CD4-positive, alpha-beta T cell treated with Interleukin-2 at 100 ng/mL for 4 hours (primary cell): ENCODE measurements around the gene MTURN.
"Not testable (repeated sequence)": the region's sequence is repeated elsewhere in the genome, so short reads cannot be mapped to it uniquely, and the experiment has no call there.

Source experiments
- DNase-seq: peaks from one replicate; pipeline ENCODE4 v3.0.0-alpha.2; 2020; ENCODE audit warnings: low spot score

The MTURN gene

GRCh38 chr7:30178748-30179436 lies 44.1 kb downstream of the MTURN start:
- no peak for DNase-seq

GRCh38 chr7:30180718-30181117 lies 45.9 kb downstream of the MTURN start:
- DNase-seq: no peak

- no peak for DNase-seq
These were observed 46.4 kb downstream of the MTURN start for GRCh38 chr7:30181211-30181610.

- DNase-seq: no peak
These were observed 47.1 kb downstream of the MTURN start for GRCh38 chr7:30181736-30182522.

DNA sequence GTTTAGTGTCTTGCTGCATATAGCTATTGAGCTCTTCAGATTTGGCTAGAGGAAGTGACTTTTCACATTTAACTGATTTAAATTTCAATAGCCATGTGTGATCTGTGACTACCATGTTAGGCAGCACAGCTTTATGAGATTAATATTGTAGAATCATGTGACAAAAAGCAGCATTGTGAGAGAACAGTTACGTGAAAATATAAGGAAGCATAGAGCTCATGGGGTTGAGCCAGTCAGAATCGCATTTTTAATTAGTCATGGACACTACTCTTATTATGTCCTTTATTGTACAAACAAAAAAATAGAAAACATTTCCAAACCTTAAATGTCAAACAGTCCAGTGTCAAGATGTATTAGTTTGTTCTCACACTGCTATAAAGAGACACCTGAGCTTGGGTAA lies 48.0 kb downstream of the MTURN start:
- DNase-seq: no peak

DNA sequence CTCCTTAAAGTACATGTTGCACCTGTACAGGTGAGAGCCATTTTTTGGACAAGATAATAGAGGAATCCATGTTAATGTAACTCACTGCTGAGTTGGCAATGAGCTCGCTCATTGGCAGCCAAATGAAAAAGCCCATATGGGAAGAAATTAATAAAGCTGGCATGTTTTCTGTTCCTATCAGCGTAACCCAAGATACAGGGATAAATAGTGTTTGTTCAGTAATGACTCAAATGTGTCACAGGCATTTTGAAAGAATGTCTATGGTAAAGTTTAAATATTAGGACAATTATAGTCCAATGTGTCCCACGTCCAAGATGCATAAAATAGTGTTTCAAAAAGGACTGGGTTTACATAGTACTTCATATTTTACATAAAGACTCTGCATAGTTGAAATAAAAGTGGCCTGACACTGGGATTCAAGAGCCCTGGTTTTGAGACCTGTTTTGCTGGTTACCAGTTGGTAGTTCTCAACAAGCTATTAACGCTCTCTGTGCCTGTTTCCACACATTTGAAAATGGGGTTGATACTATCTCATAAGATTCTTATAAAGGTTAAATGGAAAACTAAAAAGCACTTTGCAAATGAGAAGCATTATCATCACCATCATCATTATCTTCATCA lies 49.1 kb downstream of the MTURN start:
- no peak for DNase-seq

DNA sequence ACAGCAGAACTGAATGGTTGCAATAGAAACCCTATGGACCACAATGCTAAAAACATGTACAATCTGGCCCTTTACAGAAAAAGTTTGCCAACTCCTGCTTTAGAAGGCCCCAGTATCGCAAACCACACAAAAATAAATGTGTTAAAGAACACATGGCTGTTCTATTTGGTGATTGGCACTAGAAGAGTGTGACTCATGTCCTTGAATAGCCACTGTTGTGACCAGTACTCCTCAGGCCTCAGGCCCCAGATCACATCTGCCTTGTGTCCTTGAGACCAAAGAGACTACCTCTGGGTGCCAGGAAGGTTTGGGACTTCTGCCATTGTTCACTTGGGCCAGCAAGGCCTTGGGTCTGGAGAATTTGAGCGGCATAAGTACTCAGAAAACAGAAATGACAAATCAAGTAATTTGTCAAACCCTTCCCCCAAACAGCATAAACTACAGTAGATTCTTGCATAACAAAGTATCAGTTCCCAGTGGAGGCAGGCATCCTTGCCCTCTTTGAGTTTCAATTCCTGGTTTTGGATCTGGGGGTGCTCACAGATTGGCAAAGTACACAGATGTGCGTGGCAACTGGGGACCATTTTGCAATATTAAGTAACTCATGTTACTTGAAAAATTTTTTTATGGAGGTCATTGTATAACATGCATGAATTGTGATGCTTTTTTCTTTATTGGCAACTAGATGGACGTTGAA lies 50.2 kb downstream of the MTURN start:
- DNase-seq: no peak

- no peak for DNase-seq
These were observed 50.7 kb downstream of the MTURN start for GRCh38 chr7:30185496-30185895.

GRCh38 chr7:30186725-30187124 lies 51.9 kb downstream of the MTURN start:
- DNase-seq: no peak

DNA sequence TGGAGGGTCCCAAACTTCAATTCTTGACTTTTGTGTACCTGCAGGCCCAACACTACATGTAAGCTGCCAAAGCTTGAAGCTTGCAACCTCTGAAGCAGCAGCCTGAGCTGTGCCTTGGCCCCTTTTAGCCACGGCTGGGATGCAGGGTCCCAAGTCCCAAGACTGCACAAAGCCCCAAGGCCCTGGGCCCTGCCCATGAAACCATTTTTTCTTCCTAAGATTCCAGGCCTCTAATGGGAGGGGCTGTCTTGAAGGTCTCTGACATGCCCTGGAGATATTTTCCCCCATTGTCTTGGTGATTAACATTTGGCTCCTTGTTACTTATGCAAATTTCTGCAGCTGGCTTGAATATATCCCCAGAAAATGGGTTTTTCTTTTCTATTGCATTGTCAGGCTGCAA lies 52.7 kb downstream of the MTURN start:
- no peak for DNase-seq

DNA sequence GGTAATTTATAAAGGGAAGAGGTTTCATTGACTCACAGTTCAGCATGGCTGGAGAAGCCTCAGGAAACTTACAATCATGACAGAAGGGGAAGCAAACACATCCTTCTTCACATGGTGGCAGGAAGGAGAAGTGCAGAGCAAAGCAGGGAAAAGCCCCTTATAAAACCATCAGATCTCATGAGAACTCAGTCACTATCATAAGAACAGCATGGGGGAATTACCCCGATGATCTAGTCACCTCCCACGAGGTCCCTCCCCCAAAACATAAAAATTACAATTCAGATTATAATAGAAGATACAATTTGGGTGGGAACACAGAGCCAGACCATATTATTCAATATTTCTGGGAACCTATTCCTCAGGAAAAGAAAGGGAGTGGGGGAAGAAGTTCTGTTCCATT lies 53.6 kb downstream of the MTURN start:
- not testable (repeated sequence) for DNase-seq

DNA sequence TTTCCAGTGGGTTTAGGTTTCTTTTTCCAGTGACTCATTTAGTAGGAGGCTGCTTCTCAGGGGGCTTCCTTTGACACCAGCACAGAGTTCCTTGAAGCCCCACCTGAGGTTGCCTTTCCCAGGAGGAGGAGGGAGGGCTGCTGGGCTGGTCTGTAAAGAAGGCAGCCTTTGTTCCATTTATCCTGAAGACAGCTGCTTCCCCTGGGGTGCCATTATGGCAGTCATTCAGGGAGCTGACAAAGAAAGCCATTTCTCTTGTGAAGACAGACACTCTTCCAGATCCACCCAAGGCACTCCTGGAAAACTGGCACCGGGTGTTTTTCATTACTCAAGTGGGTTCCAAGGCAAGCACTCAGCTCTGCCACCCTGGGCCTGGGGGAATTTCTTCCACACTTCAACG lies 54.0 kb downstream of the MTURN start:
- no peak for DNase-seq

DNA sequence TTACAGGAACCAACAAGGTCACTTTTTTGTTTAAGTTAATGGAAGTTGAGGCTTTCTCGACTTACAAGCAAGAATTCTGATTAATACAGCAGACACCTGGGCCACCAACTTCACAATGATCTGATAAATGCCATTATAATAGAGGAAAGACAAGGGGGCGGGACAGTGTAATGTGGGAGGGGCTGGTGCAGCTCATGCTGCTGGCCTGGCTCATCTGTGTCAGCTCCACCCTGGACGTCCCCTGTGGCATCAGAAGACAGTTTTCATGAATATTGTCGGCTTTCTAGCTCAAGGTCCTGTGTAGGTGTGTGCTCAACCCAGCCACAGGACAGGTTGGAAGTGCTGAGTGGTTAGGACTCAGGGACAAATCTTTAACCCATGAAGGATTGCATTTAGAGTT lies 57.0 kb downstream of the MTURN start:
- no peak for DNase-seq

DNA sequence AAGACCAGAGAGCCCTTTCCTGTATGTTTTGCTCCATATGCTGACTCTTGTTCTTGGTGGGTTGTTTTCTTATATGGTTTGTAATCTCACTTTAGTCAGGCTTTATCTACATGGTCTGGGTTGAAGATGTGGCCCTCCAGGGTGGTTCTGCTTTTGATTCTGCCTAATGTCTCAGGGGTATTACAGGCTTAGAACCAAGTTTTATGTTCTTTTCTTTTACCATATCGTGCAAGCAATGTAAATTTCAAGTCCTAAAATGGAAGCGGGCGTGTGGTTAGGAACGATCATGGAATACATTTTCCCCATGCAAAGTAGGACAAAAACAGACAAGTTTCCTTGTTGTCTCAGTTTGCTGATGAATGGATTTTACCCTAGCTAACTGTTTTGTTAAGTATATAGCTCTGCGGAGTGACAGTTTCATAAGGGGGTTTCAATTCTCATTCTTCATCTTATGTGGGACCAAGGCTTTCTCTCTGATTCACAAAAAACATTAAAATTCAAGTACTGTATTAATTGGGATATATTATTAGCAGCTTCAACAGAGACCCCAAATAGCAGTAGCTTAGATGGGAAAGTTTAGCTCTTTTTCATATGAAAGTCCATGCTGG lies 58.7 kb downstream of the MTURN start:
- no peak for DNase-seq

DNA sequence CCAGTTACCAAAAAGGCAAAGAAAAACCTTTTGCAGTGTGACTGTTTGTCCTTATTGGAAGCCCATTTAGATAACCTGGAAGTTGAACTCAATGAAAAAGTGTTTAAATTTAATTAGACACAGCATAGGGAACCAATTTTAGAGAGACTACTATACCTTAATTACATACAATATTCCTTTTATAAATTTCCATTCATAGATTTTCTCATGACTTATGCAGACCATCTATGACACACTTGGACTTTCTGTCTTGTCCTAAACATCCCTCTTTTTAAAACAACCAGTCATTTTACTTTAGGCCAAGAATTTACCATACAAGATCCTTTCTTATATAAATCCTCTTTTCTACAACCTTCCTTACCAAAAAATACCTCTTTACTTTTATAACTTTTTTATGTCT lies 61.6 kb downstream of the MTURN start:
- no peak for DNase-seq

GRCh38 chr7:30197438-30197837 lies 62.7 kb downstream of the MTURN start:
- DNase-seq: no peak

DNA sequence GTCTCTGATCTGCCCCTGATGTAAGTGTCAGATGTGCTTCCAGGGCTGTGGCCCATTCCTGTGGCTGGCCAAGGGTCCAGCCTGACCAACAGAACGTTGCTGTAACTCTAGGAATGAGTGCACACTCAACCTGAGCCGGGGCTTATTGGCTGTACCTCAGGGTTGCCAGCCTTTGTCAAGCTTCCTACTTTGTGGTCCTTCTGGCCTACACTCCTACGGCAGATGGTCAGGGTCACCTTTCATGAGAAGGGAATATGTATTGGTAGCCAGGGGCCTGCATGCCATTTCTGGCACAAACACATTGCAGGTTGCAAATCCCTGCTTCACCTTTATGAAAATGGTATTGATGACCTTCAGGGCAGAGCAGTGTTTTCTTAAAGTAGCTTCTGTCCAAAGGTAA lies 64.5 kb downstream of the MTURN start:
- DNase-seq: no peak

DNA sequence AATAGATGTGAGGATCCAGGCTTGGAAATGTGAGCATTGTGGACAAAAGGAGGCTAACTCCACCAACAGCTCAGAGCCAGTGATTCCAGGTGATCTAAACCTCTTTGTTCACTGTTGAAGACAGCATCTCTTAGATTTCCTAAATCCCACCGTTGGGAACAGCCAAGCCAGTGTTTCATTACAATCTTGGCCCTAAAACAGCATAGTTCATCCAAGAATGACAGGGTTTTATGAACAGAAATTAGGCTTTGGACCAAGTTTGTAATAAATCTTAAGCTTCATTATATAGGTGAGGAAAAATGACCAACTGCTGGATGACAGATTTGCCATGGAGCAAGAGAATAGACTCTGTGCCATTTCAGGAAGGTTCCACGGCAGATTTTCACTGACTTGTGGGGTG lies 65.8 kb downstream of the MTURN start:
- DNase-seq: no peak

- DNase-seq: no peak
These were observed 66.4 kb downstream of the MTURN start for GRCh38 chr7:30201161-30201666.

DNA sequence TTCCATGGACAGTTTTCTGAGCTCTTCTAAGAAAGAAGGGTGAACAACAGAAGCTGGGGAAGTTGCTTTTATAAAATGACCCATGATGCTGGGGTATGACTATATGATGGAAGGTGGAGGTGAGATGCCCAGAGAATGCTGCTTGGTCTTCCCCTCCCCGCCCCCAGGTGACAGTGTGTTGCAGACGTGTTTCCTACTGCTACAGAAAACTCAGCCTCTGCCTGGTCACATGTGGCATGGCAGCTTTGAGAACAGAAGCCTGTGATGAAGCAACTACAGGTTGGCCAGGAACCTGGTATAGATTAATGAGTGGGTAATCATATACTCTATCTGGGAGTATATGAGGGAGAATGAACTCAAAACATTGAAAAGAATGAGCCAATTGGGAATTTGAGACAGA lies 67.1 kb downstream of the MTURN start:
- DNase-seq: no peak

DNA sequence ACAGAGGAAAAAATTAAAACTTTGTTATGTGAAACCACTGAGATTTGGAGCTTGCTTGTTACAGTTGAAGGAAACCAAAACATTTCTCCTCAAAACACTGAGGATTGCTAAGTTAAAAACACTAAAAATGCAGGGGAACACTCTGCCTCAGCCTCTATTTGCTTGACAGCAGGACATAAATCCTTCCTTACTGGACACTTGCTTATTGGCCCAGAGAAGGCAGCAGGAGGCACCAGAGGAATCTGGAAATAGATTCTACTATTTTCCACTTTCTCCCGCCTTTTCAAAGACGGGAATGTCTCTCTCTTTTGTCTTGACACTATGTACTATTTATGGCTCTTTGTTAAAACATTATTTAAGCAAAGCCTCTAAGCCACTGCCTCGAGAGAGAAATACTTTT lies 67.9 kb downstream of the MTURN start:
- DNase-seq: no peak

DNA sequence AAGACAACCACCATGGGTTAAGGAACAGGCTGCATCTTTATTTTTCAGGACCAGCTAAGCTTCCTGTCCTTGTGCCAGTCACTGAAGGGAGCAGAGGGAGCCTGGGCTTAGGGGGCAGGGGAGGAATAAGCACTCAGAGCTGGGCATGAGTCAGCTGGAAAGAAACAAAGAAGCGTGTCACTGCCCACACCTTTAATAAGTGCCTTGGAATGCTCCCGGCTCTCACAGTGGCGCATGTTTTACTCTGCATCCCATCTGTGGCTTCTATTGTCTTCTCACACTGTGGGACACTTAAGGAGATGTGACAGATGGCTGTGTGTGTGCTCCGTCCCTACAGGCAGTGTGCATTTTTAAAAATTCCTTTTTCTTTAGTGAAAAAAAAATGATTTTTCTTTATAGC lies 71.7 kb downstream of the MTURN start:
- no peak for DNase-seq
